IPS DF 6.9 (cell line): ENCODE data around the gene TRIM13.

Experiments
- DNase-seq: peaks from one replicate; pipeline ENCODE4 v3.0.0-alpha.2; 2013; ENCODE audit warnings: low read depth, low spot score
- H3K27ac ChIP-seq: one replicate; pipeline ENCODE4 v1.5.1; 2013; ENCODE audit warnings: low read length, control low read depth
- H3K27me3 ChIP-seq: 2 replicates; pipeline ENCODE4 v1.6.1; 2013; ENCODE audit warnings: mild to moderate bottlenecking, low read length; ENCODE audit not compliant: control insufficient read depth, insufficient read depth
- H3K36me3 ChIP-seq: 2 replicates; pipeline ENCODE4 v1.6.1; 2013; ENCODE audit warnings: low read length; ENCODE audit not compliant: control insufficient read depth, insufficient read depth
- H3K4me1 ChIP-seq: 2 replicates; pipeline ENCODE4 v1.6.1; 2013; ENCODE audit warnings: low read length; ENCODE audit not compliant: control insufficient read depth, insufficient read depth
- H3K4me3 ChIP-seq: 2 replicates; pipeline ENCODE4 v1.5.1; 2013; ENCODE audit warnings: mild to moderate bottlenecking, low read length
- H3K9me3 ChIP-seq: 2 replicates; pipeline ENCODE4 v1.6.1; 2013; ENCODE audit warnings: low read length, inconsistent platforms; ENCODE audit not compliant: control insufficient read depth, insufficient read depth
- WGBS: extraction: QIAGEN DNeasy Blood & Tissue Kit; methylation state at CpG from one replicate; pipeline ENCODE4 v1.1.7; 2013; ENCODE audit warnings: mixed read lengths, missing lambda C conversion rate; ENCODE audit not compliant: insufficient read length, insufficient coverage; 5-methylcytosine and 5-hydroxymethylcytosine counted together

TRIM13 gene

DNA sequence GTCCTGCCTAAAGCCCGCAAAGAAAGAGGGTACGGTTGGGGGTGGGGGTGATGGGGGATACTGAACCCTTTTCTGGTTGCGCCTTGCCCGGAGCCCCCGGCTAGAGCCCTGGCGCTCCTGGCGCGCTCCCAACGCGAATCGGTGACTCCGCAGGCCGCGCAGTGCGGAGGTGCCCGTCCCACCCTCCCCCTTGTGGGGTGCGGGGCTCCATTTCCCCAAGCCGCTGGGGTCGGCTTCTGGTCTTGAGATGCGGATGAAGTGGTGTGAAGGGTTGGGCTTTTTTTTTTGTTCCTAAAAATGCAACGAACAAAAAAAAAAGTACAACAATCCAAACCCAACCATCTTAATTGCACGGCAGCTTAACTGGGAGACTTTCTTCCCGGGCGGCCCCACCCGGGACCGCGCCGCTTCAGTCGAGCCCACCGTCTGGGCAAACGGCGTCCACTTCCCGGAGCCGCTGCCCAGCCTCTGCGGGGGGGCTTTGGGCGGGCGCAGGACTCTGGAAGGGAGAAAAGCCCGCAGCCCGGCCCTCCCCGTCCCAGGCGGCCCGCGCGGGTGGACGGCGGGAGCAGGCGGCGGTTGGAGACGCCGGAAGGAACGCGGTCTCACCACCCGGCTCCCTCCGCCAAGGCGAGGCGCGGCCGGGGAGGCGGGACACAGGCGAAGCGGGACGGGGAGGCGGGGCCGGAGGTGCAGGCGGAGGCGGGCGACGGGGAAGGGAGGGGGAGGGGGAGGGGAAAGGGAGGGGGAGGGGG, 504 bp upstream of the TRIM13 start:
- no peaks in the 10 kb centered on the region for H3K27me3 ChIP-seq
- H3K36me3 ChIP-seq, result no peaks in the 10 kb centered on the region
- H3K9me3 ChIP-seq, result no peaks in the 10 kb centered on the region
- WGBS, result no CpG with 5 or more reads among the region's 68 CpGs
- no peak for DNase-seq
- peak overlapping the region; percentile 75 for H3K4me3 ChIP-seq
- no peaks in the 10 kb centered on the region for H3K4me1 ChIP-seq
- no peak overlapping the region for H3K27ac ChIP-seq

DNA sequence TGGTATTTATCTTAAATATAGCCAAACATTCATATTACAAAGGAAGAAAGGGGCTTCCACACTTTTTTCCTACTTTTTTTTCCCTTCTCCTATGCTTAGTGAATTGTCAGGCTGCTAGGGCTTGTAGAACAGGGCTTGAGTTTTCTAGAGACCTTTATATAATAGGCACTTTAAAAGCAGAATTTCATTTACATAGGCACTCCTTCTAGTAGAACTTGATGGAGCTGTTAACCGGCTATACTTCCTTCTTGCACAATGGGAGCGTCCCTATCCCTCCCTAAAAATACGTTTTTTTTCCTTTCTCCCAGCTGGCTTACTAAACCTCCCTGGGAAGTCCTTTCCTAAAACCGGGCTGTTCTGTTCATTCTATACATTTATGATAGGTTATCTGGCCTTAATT, 1.1 kb downstream of the TRIM13 start:
- H3K4me3 ChIP-seq, result peak overlapping the region; percentile 16; the same call in 1 of the 2 replicates
- no peaks in the 10 kb centered on the region for H3K9me3 ChIP-seq
- H3K27ac ChIP-seq, result no peak overlapping the region
- no peaks in the 10 kb centered on the region; the same call in 1 of the 2 replicates for H3K36me3 ChIP-seq
- no CpG with 5 or more reads among the region's 4 CpGs for WGBS
- H3K4me1 ChIP-seq, result no peaks in the 10 kb centered on the region
- DNase-seq, result no peak
- H3K27me3 ChIP-seq, result no peaks in the 10 kb centered on the region

DNA sequence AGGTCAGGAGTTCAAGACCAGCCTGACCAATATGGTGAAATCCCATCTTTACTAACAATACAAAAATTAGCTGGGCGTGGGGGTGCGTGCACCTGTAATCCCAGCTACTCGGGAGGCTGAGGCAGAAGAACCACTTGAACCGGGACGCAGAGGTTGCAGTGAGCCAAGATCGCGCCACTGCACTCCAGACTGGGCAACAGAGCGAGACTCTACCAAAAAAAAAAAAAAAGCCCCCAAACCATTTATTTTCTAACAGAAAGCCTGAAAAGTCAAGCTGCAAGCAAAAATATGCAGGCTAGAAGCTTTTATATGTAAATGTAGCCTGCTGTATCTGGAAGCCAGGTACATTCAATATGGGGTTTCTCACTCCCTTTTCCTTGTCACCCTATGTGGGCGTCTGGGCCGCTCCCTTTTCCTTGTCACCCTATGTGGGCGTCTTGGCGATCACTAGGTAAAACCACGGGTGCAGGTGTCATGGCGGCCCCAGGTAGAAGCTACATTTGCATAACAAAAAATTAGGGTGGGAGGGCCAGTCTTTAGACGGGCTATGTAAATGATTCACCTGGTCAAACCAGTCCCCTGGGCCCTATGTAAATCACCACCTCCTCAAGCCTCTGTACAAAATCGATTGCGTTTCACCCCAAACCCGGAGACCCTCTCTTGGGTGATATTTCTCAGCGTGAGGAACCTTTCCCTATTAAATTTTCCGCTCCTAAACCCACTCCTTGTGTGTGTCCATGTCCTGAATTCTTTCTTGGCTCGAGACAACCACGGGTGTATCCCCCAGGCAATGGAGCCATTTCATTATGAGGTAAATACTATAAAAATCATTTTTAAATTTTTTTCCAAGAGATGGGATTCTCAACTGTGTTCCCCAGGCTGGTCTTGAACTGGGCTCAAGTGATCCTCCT, 2.1 kb downstream of the TRIM13 start:
- no peaks in the 10 kb centered on the region; the same call in 1 of the 2 replicates for H3K36me3 ChIP-seq
- no CpG with 5 or more reads among the region's 22 CpGs for WGBS
- no peaks in the 10 kb centered on the region for H3K9me3 ChIP-seq
- no peaks in the 10 kb centered on the region for H3K27me3 ChIP-seq
- H3K4me1 ChIP-seq, result no peaks in the 10 kb centered on the region
- no peak overlapping the region for H3K27ac ChIP-seq
- H3K4me3 ChIP-seq, result peak overlapping the region; percentile 23; the same call in 1 of the 2 replicates
- DNase-seq, result peak; percentile 61

DNA sequence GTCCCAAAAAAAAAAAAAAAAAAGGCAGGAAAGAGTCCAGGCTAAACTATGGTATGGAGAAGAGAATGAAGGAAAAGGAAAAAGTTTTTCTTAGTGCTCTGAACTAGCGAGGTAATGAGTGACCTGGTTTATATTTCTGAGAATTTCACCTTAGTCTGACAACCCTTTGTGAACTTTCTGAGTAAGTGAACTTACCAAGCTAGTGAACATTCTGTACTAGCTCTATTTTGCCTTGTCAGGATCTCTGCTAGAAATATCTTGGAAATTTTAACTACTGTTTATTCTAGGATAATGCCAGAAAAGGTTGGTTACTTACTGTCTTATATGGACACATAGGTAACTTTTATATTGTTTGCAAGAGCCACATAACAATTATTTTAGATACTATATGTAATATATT, 4.4 kb downstream of the TRIM13 start:
- Histone ChIP-seq H3K36me3 (no peaks in the 10 kb centered on the region; the same call in 1 of the 2 replicates), H3K27me3 (no peaks in the 10 kb centered on the region), H3K4me1 (no peaks in the 10 kb centered on the region), H3K27ac (no peak overlapping the region), H3K4me3 (no peak overlapping the region), H3K9me3 (no peaks in the 10 kb centered on the region)
- no peak for DNase-seq
- no CpG with 5 or more reads among the region's 1 CpG for WGBS

- no peaks in the 10 kb centered on the region for H3K9me3 ChIP-seq
- H3K36me3 ChIP-seq, result no peaks in the 10 kb centered on the region; the same call in 1 of the 2 replicates
- no CpG with 5 or more reads among the region's 7 CpGs for WGBS
- no peak overlapping the region for H3K27ac ChIP-seq
- no peak overlapping the region for H3K4me3 ChIP-seq
- DNase-seq, result no peak
- H3K4me1 ChIP-seq, result no peaks in the 10 kb centered on the region
- no peaks in the 10 kb centered on the region for H3K27me3 ChIP-seq
Observed at GRCh38 chr13:50006426-50007135, 9.7 kb downstream of the TRIM13 start.

DNA sequence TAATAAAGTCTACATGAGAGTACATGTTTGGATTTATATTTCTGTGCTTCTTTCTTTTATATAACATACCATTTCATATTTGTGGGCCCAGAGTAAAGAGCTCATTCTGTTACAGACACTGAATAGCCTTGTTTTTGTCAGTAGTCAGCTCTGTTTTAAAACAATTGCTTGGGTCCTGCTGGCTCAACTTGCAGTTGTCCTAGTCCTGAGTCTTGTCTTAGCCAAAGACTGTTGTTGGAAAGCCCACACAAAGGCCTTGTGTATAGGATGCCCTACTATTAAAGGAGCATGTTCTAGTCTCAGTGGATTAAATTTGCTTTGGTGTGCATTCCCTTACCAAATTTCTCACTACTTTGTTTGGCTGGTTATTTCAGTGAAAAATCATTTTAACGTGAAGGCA, 14.6 kb downstream of the TRIM13 start:
- no peaks in the 10 kb centered on the region; the same call in 1 of the 2 replicates for H3K36me3 ChIP-seq
- no peaks in the 10 kb centered on the region for H3K9me3 ChIP-seq
- no CpG with 5 or more reads among the region's 1 CpG for WGBS
- no peaks in the 10 kb centered on the region for H3K27me3 ChIP-seq
- no peak for DNase-seq
- H3K4me3 ChIP-seq, result no peak overlapping the region
- peaks cover 2% of the 10 kb centered on the region; the same call in 1 of the 2 replicates for H3K4me1 ChIP-seq
- H3K27ac ChIP-seq, result no peak overlapping the region

GRCh38 chr13:50012396-50013169, 15.7 kb downstream of the TRIM13 start:
- no peak overlapping the region for H3K27ac ChIP-seq
- no CpG with 5 or more reads among the region's 6 CpGs for WGBS

GRCh38 chr13:50014386-50014785, 17.5 kb downstream of the TRIM13 start:
- H3K36me3 ChIP-seq, result no peaks in the 10 kb centered on the region; the same call in 1 of the 2 replicates
- H3K27me3 ChIP-seq, result no peaks in the 10 kb centered on the region
- peaks cover 2% of the 10 kb centered on the region; the same call in 1 of the 2 replicates for H3K4me1 ChIP-seq
- H3K9me3 ChIP-seq, result no peaks in the 10 kb centered on the region
- no CpG with 5 or more reads among the region's 1 CpG for WGBS
- no peak for DNase-seq
- no peak overlapping the region for H3K27ac ChIP-seq
- no peak overlapping the region for H3K4me3 ChIP-seq

More at GRCh38 chr13:50012396-50013169, 15.7 kb downstream of the TRIM13 start:
- Histone ChIP-seq H3K4me3 (no peak overlapping the region), H3K36me3 (no peaks in the 10 kb centered on the region; the same call in 1 of the 2 replicates), H3K9me3 (no peaks in the 10 kb centered on the region), H3K27me3 (no peaks in the 10 kb centered on the region), H3K4me1 (peaks cover 2% of the 10 kb centered on the region; the same call in 1 of the 2 replicates)
- no peak for DNase-seq

DNA sequence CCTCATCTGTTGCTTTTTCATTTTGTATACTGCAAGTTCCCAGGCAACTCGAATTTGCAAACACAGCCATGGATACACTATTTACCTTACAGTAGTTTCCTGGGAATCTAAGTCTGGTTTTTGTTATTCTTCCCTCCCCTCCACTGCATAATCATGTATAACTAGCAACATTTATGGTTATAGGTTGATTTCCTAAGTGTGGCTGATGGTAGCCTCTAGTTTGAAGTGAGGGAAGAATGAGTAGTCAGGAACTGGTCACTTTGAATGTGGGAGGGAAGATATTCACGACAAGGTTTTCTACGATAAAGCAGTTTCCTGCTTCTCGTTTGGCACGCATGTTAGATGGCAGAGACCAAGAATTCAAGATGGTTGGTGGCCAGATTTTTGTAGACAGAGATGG, 18.4 kb downstream of the TRIM13 start, which contains the start of gene KCNRG:
Gene KCNRG (plus strand): TSS at position 187 of the 400 bp plus-strand sequence. CDS start 50 bp downstream, at position 237.
- WGBS, result no CpG with 5 or more reads among the region's 5 CpGs
- Histone ChIP-seq H3K27ac (no peak within 1 kb of the TSS), H3K9me3 (no peaks in the 10 kb centered on the region), H3K4me1 (peaks cover 2% of the 10 kb centered on the region; the same call in 1 of the 2 replicates), H3K27me3 (no peaks in the 10 kb centered on the region), H3K4me3 (no peak within 1 kb of the TSS), H3K36me3 (no peaks in the 10 kb centered on the region; the same call in 1 of the 2 replicates)
- DNase-seq, result no peak
